Mammary epithelial cell (primary cell): ENCODE results near the gene COX17.

ENCODE experiments used
- EZH2 ChIP-seq: IDR thresholded peaks from 2 replicates; pipeline ENCODE4 v1.6.1; 2012; ENCODE audit warnings: low read length, inconsistent platforms, borderline replicate concordance
- TF ChIP-seq, protein P1 (sequence below), 2 donors: IDR thresholded peaks in 1 of 2; conservative IDR thresholded peaks in 1 of 2; 2 replicates each; pipeline ENCODE4 v1.5.1; 2011 to 2012; ENCODE audit warnings: inconsistent platforms in 2 of 2, low read length in 2 of 2, mild to moderate bottlenecking in 2 of 2, control low read depth in 1 of 2, low read depth in 1 of 2; ENCODE audit not compliant: insufficient read depth in 1 of 2; ENCODE audit errors: extremely low read depth in 1 of 2

DNA sequence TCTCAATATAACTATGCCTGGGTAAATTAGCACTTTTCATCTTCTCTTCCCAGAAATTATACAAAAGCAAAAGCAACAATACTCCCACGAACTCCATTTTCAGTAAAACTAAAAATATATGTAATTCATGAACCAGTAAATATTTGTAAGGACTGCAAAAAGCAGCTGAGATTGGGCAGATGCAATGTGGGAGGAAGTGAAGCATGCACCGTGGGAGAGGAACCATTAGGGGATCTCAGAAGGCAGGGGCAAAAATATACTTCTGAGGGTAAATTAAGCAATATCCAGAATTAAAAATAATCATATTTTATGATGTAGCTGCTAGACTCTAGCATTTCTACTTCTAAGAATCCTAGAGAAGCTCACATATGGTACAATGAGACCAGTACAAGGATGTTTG, 45.8 kb upstream of the COX17 start:
- TF ChIP-seq, protein P1, sequence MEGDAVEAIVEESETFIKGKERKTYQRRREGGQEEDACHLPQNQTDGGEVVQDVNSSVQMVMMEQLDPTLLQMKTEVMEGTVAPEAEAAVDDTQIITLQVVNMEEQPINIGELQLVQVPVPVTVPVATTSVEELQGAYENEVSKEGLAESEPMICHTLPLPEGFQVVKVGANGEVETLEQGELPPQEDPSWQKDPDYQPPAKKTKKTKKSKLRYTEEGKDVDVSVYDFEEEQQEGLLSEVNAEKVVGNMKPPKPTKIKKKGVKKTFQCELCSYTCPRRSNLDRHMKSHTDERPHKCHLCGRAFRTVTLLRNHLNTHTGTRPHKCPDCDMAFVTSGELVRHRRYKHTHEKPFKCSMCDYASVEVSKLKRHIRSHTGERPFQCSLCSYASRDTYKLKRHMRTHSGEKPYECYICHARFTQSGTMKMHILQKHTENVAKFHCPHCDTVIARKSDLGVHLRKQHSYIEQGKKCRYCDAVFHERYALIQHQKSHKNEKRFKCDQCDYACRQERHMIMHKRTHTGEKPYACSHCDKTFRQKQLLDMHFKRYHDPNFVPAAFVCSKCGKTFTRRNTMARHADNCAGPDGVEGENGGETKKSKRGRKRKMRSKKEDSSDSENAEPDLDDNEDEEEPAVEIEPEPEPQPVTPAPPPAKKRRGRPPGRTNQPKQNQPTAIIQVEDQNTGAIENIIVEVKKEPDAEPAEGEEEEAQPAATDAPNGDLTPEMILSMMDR (conservative IDR thresholded peaks at IDR 0.05 in 1 of 2, IDR thresholded peaks at IDR 0.05 in 1 of 2; ENCODE audit: extremely low read depth in 1 of 2, insufficient read depth in 1 of 2, low read depth in 1 of 2, low read length in 2 of 2) = no peak
- no peak for TF ChIP-seq EZH2
